ENCODE results near the gene COPS7A.
A peak's percentile ranks its signal among the peaks of the same experiment; 100 is the strongest.

The COPS7A gene

DNA sequence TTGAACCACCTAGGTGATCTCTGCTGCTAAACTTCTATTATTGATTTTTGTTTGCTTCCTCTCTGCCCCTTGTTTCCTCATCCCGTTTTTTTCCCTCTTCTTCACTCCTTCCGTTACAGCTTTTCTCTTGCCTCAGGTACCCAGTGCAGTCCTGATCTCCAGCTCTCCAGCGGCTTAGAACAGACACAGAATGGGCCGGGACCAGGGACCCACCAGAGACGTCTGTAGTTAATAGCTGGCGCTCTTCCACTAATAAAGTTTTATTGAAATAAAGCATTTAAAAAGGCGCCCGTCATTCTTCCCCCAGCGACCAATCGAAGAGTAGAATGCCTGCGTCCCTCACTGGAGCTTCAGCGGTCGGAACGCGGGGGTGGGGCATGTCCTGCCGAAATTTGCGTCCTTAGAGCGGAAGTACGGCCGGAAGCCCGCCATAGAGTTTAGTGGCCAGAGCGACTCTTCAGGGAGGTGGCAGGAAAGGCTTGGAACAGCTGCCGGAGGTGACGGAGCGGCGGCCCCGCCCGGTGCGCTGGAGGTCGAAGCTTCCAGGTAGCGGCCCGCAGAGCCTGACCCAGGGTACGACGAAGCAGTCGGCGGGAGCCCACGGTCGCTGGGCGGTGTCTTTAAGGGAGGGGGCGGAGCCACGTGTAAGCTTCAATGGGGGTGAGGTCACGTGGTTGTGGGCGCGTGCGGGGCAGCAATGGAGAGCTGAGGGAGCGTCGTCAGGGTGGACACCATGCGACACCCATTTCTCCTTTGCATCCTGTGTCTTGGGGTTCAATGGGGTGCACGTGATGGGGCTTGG, at the start of gene COPS7A:
Gene COPS7A (plus strand): TSS at position 440 of the 802 bp plus-strand sequence. CDS start 611 bp downstream, outside the sequence.
- DNase-seq = peak; percentile 100

DNA sequence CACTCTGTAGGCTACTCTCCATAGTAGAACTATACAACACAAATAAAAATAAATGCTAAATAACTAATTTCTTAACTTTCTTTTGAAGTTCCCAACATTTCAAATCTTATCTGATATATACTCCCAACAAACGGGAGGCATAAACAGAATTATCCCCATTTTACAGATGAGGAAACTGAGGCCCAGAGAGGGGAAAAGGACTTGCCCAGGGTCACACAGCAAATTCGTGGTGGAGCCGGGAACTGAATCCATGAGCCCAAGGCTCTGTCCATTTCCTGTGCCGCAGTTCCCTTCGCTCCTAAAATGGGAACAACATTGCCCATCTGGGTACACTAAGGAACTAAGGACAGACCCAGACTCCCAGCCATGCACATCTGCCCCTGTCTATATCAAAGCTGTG, 46.9 kb upstream of the COPS7A start:
- DNase-seq = no peak

GRCh38 chr12:6684609-6685008, 39.2 kb upstream of the COPS7A start:
- DNase-seq = peak; percentile 84

- DNase-seq = no peak
These were observed 38.0 kb upstream of the COPS7A start for GRCh38 chr12:6685814-6686213.

DNA sequence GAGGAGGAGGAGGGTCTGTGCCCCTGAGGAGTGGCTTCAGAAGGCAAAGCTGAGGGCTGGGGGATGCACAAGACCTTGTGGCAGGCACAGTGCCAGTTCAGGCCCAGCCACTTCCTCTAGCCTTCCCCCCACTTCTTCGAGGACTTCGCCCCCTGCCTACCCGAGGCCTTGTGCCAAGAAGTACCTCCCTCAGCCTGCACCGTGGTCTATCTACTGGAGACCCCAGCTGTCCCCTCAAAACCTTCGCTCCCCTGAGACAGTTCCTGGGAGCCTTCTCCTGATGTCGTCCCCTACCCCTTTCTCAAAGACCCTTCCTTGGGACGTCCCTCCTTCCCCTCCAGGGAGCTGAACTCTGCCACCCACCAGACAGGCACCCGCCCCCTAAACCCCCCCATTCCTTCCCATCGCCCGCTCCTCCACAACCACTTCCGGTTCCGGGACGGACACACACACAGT, 35.3 kb upstream of the COPS7A start:
- no peak for DNase-seq

DNA sequence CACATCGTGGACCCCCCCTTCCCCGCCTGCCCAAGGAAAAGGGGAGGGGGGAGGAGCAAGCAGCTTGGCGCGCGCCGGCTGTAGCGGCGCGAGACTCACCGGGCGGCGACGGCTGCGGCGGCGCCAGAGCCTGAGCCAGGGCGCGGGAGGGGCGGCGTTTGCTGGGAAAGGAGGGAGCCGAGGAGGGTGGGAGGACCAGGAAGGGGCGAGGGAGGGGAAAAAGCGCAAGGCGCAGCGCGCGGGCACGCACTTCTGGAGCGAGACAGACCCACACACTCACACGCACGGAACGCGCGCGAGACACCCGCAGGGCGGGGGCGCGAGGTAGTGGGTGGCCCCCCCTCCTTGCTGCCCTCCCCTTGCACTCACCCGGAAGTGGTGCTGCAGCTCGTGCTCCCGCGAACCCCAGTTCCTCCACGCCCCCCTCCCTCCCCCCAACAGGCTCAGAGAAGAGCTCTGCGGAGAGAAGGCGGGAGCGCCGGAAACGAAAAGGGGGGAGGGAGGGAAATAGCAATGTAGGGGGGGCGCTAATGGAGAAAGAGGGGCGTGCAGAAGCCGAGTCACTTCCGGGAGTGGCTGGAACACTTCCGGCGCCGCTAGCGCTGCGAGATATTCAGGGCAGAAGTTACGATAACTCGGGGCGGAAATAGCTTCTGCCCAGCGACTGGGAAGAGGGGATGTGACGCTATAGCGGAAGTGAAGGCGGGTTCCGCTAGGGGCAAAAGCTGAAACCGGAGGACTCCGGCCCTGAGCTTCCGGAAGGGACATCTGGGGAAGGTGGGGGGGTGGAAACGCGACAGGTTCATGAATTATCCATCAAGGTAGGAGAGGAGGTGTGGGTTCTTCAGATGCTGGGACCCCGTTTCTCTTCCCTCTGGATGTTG, 34.6 kb upstream of the COPS7A start, which contains the start of gene ZNF384:
Gene ZNF384 (minus strand): TSS at position 377 of the 884 bp plus-strand sequence. CDS start 9,855 bp downstream, outside the sequence.
- DNase-seq = peak; percentile 99

GRCh38 chr12:6691473-6691872, 32.4 kb upstream of the COPS7A start:
- DNase-seq = no peak

- DNase-seq = no peak
These were observed 31.0 kb upstream of the COPS7A start for GRCh38 chr12:6692888-6693287.

GRCh38 chr12:6693832-6694355, 30.0 kb upstream of the COPS7A start:
- no peak for DNase-seq

DNA sequence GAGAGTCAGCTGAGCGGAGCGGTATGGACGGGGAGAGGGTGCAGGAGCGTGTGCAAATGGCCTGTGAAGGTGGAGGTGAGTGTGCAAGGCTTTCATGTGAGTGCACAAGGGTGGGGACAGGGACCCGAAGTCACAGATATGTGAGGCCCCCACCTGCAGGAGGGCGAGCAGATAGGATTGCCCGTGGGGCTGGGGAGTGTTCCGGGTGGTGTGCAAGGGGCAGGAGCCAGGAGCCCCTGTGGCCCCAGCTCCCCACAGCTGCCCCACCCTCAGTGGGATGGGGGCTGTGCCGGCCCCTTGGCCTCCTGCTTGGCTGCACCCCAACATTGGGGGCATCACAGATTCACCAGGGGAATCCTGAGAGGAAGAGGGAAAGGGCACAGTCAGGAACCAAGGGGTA, 29.1 kb upstream of the COPS7A start:
- no peak for DNase-seq

DNA sequence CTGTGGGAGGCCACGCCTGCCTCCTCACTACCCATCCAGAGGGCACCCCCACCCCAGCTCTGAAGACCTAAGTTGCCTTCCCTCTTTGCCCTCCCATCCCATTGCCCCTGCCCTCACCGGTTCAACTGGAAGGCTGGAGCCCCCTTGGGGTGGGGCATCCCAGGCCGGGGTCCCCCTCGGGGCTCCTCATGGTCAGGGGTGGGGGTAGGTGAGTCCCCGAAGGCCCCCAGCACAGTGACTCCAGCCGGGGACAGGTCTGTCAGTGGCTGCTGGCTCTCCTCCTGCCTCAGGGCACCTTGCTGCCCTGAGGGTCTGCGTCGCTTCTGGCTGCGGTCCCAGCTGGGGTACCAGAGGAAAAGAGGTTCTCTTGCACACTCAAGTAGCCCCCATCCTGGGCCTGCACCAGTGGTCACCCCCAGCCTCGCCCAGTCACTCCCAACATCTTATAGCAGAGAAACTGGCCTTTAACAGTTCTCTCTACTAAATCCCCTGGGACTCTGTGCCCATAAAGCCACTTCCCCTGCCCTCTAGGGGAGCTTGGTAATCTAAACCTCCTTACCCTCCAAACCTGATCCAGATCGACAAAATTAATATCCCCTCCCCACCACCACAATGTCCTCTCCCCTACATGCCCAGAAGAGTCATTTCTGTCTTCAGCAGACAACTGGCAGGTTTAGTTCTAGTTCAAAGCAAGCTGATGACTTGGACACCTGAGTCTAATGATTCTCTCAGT, 28.4 kb upstream of the COPS7A start:
- DNase-seq = no peak

- no peak for DNase-seq
These were observed 26.9 kb upstream of the COPS7A start for GRCh38 chr12:6696690-6697583.

- DNase-seq = no peak
These were observed 26.1 kb upstream of the COPS7A start for GRCh38 chr12:6697584-6698351.

GRCh38 chr12:6698352-6699046, 25.3 kb upstream of the COPS7A start:
- no peak for DNase-seq

GRCh38 chr12:6699259-6699988, 24.4 kb upstream of the COPS7A start:
- peak; percentile 12 for DNase-seq

DNA sequence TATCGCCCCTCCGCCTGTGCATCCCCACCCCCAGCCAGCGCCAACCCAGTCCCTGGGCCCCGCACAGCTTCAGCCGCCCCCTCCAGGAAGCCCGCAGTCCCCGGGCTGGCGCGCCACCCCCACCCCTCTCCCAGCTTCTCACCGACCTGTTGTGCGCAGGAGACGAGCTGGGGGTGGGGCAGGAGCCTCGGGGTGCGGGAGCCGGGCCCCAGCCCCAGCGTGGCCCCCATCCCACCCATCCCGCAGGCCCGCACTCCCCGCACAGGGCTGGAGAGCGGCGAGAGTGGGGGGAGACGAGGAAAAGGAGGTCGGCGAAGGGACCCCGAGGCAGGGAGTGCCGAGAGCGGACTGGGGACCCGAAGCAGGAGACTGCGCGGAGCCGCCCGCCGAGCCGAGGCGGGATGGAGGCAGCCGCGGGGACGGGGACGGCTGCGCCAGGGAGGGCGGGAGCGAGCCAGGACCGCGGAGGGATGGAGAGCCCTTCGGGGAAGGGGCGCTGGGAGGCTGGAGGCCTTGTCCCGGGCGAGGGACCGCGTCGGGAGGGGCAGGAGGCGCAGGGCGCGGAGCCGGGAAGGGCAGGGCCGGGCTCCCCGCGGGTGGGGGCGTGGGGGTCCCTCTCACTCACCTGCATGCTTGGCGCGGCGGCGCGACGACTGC, 23.7 kb upstream of the COPS7A start:
- DNase-seq = no peak

GRCh38 chr12:6700646-6701051, 23.2 kb upstream of the COPS7A start, which contains the start of gene PIANP:
Gene PIANP (minus strand): TSS chr12:6700815. CDS start chr12:6698061, 2,754 bp downstream.
- DNase-seq = peak; percentile 19

DNA sequence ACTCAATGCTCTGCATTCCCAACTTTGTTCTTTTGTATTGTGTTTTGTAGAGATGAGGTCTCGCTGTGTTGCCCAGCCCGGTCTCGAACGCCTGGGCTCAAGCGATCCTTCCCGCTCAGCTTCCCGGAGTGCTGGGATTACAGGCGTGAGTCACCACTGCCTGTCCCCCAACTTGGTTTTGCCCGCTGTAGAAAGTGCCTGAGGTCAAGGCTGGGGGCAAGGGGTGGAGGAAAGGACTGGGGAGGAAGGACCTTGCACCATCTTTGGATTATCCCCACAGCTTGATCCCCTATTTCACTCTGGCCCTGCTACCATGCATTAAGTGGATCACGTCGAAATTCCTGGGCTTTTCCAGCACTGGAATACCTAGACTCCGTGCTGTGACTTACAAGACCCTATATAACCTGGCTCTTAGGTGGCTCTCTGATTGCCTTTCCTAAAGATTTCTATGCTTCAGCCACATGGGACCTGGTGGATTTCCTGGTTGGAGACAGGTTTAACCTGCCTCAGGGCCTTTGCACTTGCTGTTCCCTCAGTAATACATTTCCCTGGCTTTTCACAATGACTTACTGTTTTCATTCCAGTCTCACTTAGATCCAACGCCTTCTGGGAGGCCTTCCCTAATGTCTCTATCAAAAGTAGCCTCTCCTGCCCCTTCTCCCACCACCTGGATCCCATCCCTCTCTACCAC, 22.6 kb upstream of the COPS7A start:
- DNase-seq = no peak

All from NCI-H1694 treated with DMSO at 0.1 percent for 48 hours (cell line).